Keratinocyte (primary cell): ENCODE measurements around the gene SMYD3.

ENCODE experiments used
- EZH2 ChIP-seq: IDR thresholded peaks from one replicate; pipeline ENCODE4 v1.6.1; 2012; ENCODE audit warnings: inconsistent platforms, mild to moderate bottlenecking, low read length, moderate library complexity
- TF ChIP-seq, protein P1 (sequence below), 3 experiments: IDR thresholded peaks in 1 of 3; conservative IDR thresholded peaks in 1 of 3; optimal IDR thresholded peaks in 1 of 3; 2 replicates in 2 of 3; 3 replicates in 1 of 3; pipeline versions ENCODE3 to v1.5.1; 2011; ENCODE audit warnings: low read length in 3 of 3, mild to moderate bottlenecking in 3 of 3, moderate library complexity in 2 of 3, control low read depth in 1 of 3, inconsistent platforms in 1 of 3; ENCODE audit not compliant: insufficient read depth in 2 of 3; ENCODE audit errors: extremely low read depth in 1 of 3

DNA sequence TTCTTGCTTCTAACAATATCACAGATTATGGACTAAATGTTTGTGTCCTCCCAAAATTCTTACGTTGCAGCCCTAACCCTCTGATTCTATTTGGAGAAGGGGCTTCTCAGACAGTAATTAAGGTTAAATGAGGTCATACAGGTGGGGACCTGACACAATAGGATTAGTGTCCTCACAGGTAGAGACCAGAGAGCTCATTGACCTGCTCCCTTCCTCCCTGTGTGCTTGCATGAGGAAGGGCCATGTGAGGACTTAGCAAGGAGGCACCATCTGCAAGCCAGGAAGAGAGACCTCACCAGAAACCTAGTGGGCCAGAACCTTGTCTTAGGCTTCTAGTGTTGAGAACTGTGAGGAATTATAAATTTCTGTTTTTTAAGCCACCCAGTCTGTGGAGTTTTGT, 322.6 kb downstream of the SMYD3 start:
- TF ChIP-seq, protein P1, sequence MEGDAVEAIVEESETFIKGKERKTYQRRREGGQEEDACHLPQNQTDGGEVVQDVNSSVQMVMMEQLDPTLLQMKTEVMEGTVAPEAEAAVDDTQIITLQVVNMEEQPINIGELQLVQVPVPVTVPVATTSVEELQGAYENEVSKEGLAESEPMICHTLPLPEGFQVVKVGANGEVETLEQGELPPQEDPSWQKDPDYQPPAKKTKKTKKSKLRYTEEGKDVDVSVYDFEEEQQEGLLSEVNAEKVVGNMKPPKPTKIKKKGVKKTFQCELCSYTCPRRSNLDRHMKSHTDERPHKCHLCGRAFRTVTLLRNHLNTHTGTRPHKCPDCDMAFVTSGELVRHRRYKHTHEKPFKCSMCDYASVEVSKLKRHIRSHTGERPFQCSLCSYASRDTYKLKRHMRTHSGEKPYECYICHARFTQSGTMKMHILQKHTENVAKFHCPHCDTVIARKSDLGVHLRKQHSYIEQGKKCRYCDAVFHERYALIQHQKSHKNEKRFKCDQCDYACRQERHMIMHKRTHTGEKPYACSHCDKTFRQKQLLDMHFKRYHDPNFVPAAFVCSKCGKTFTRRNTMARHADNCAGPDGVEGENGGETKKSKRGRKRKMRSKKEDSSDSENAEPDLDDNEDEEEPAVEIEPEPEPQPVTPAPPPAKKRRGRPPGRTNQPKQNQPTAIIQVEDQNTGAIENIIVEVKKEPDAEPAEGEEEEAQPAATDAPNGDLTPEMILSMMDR (optimal IDR thresholded peaks at IDR 0.05 in 1 of 3, IDR thresholded peaks at IDR 0.05 in 1 of 3, conservative IDR thresholded peaks at IDR 0.05 in 1 of 3; ENCODE audit: extremely low read depth in 1 of 3, insufficient read depth in 2 of 3, low read length in 3 of 3), result no peak
- no peak for TF ChIP-seq EZH2
